Neuron (in vitro differentiated cells): ENCODE data around the gene AS3MT.
"Not testable (repeated sequence)": the region's sequence is repeated elsewhere in the genome, so short reads cannot be mapped to it uniquely, and the experiment has no call there.

Experiments used
- H2AFZ ChIP-seq: one replicate; pipeline ENCODE4 v1.6.1; 2013; ENCODE audit warnings: low read depth, mild to moderate bottlenecking, inconsistent platforms, low read length, moderate library complexity
- H3K27me3 ChIP-seq: one replicate; pipeline ENCODE4 v1.6.1; 2013; ENCODE audit warnings: low read length; ENCODE audit not compliant: insufficient read depth
- H3K36me3 ChIP-seq: one replicate; pipeline ENCODE4 v1.6.1; 2013; ENCODE audit warnings: low read length; ENCODE audit not compliant: insufficient read depth
- H3K4me1 ChIP-seq: one replicate; pipeline ENCODE4 v1.6.1; 2013; ENCODE audit warnings: low read length; ENCODE audit not compliant: insufficient read depth
- H3K4me3 ChIP-seq: 2 replicates; pipeline ENCODE4 v1.5.1; 2013; ENCODE audit warnings: mild to moderate bottlenecking, low read length, moderate library complexity
- H3K9me3 ChIP-seq: one replicate; pipeline ENCODE4 v1.6.1; 2013; ENCODE audit warnings: low read length

AS3MT gene

GRCh38 chr10:102917962-102918816 is 48.9 kb downstream of the AS3MT start, which contains the start of gene CNNM2:
Gene CNNM2 (plus strand): TSS chr10:102918294. CDS start chr10:102918481, 187 bp downstream.
- H3K4me1 ChIP-seq, result peaks cover 27% of the 10 kb centered on the region

DNA sequence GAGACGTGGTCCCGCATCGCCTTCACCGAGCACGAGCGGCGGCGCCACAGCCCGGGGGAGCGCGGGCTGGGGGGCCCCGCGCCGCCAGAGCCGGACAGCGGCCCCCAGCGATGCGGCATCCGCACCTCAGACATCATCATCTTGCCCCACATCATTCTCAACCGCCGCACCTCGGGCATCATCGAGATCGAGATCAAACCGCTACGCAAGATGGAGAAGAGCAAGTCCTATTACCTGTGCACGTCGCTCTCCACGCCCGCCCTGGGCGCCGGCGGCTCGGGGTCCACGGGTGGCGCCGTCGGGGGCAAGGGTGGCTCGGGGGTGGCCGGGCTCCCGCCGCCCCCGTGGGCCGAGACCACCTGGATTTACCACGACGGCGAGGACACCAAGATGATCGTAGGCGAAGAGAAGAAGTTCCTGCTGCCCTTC is 49.6 kb downstream of the AS3MT start:
- peak overlapping the region; percentile 86 for H3K4me3 ChIP-seq
- no peaks in the 10 kb centered on the region for H3K36me3 ChIP-seq

More at GRCh38 chr10:102917962-102918816, 48.9 kb downstream of the AS3MT start, which contains the start of gene CNNM2:
- Histone ChIP-seq H3K4me3 (peak within 1 kb of the TSS; percentile 86), H2AFZ (peak within 1 kb of the TSS; percentile 86), H3K36me3 (no peaks in the 10 kb centered on the region), H3K27me3 (no peaks in the 10 kb centered on the region), H3K9me3 (no peaks in the 10 kb centered on the region)

DNA sequence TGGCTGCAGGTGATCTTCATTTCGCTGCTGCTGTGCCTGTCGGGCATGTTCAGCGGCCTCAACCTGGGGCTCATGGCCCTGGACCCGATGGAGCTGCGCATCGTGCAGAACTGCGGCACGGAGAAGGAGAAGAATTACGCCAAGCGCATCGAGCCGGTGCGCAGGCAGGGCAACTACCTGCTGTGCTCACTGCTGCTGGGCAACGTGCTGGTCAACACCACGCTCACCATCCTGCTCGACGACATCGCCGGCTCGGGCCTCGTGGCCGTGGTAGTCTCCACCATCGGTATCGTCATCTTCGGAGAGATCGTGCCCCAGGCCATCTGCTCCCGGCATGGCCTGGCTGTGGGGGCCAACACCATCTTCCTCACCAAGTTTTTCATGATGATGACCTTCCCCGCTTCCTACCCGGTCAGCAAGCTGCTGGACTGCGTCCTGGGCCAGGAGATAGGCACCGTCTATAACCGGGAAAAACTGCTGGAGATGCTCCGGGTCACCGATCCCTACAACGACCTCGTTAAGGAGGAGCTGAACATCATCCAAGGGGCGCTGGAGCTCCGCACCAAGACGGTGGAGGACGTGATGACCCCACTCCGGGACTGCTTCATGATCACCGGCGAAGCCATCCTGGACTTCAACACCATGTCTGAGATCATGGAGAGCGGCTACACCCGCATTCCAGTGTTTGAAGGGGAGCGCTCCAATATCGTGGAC is 50.1 kb downstream of the AS3MT start:
- Histone ChIP-seq H3K4me1 (peaks cover 32% of the 10 kb centered on the region), H3K36me3 (no peaks in the 10 kb centered on the region), H3K27me3 (no peaks in the 10 kb centered on the region), H3K4me3 (peak overlapping the region; percentile 86), H3K9me3 (no peaks in the 10 kb centered on the region), H2AFZ (peak overlapping the region; percentile 86)

More for the DNA sequence above, 49.6 kb downstream of the AS3MT start:
- H3K4me1 ChIP-seq, result peaks cover 31% of the 10 kb centered on the region
- H2AFZ ChIP-seq, result peak overlapping the region; percentile 86
- no peaks in the 10 kb centered on the region for H3K27me3 ChIP-seq
- no peaks in the 10 kb centered on the region for H3K9me3 ChIP-seq

- H3K27me3 ChIP-seq, result no peaks in the 10 kb centered on the region
- no peaks in the 10 kb centered on the region for H3K36me3 ChIP-seq
- H2AFZ ChIP-seq, result no peak overlapping the region
- no peaks in the 10 kb centered on the region for H3K9me3 ChIP-seq
- peaks cover 32% of the 10 kb centered on the region for H3K4me1 ChIP-seq
- peak overlapping the region; percentile 86 for H3K4me3 ChIP-seq
Observed at GRCh38 chr10:102919992-102920739, 50.9 kb downstream of the AS3MT start.

DNA sequence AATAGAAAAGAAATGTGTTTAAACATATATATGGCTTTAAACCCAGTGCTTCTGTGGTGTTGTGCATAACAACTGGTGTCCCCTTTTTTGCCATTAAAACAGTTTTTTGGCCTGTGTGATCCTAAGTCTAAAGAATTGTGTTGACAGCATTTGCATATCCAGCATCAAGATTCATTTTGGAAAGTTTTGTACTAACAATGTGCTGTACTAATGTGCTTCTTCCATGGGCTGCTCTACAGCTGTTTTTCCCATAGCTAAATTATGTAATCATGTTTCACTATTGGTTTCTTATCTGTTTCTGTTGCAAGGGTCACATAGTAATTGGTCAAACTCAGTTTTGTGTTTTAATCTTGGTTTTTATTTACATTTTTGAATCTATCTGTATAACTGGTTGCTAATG is 54.3 kb downstream of the AS3MT start:
- Histone ChIP-seq H3K4me3 (no peak overlapping the region), H3K4me1 (peaks cover 29% of the 10 kb centered on the region), H3K27me3 (no peaks in the 10 kb centered on the region), H3K9me3 (no peaks in the 10 kb centered on the region), H2AFZ (no peak overlapping the region), H3K36me3 (peaks cover 3% of the 10 kb centered on the region)

DNA sequence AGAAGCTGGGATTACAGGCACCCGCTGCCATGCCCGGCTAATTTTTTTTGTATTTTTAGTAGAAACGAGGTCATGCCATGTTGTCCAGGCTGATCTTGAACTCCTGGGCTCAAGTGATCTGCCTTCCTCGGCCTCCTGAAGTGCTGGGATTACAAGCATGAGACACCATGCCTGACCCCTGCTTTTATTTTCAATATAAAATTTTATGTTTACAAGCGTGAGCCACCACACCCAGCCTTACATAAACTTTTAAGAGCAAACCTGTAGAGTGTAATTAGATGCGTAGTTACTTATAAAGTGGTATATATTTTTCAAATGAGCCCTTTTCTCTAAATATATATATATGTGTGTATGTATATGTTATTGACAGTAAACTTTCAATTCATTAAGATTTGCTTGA is 57.6 kb downstream of the AS3MT start:
- Histone ChIP-seq H3K9me3 (peaks cover 2% of the 10 kb centered on the region), H3K4me1 (peaks cover 7% of the 10 kb centered on the region), H3K4me3 (no peak overlapping the region), H2AFZ (no peak overlapping the region), H3K36me3 (peaks cover 3% of the 10 kb centered on the region), H3K27me3 (no peaks in the 10 kb centered on the region)

DNA sequence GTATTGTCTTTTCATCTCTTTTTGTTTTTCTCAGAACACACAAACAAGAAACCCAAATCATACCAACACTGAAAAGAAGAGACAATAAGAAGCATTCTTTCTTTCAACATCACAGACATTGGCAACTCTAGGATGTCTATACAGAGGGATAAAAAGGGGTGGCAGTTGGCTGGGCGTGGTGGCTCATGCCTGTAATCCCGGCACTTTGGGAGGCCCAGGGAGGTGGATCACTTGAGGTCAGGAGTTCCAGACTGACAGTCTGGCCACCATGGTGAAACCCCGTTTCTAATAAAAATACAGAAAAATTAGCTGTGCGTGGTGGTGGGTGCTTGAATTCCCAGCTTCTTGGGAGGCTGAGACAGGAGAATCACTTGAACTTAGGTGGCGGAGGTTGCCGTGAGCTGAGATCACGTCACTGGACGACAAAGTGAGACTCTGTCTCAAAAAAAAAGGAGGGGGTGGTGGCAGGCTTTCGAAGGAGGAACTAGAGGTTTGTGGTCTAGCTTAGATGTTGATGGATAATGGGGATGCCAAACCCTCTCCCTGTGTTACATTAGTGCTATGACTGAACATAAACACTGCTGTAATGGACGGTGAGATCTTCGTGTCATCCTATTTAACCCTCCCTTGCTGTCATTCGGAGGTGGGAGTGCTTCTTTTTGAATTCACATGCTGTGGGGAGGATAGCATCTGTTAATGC is 58.2 kb downstream of the AS3MT start:
- peaks cover 5% of the 10 kb centered on the region for H3K4me1 ChIP-seq
- peaks cover 3% of the 10 kb centered on the region for H3K9me3 ChIP-seq
- peaks cover 3% of the 10 kb centered on the region for H3K36me3 ChIP-seq
- no peak overlapping the region for H2AFZ ChIP-seq
- H3K27me3 ChIP-seq, result no peaks in the 10 kb centered on the region
- H3K4me3 ChIP-seq, result no peak overlapping the region

GRCh38 chr10:102928442-102928841 is 59.2 kb downstream of the AS3MT start:
- not testable (repeated sequence) for H3K9me3 ChIP-seq, H3K4me3 ChIP-seq, H2AFZ ChIP-seq, H3K36me3 ChIP-seq, H3K27me3 ChIP-seq, H3K4me1 ChIP-seq

DNA sequence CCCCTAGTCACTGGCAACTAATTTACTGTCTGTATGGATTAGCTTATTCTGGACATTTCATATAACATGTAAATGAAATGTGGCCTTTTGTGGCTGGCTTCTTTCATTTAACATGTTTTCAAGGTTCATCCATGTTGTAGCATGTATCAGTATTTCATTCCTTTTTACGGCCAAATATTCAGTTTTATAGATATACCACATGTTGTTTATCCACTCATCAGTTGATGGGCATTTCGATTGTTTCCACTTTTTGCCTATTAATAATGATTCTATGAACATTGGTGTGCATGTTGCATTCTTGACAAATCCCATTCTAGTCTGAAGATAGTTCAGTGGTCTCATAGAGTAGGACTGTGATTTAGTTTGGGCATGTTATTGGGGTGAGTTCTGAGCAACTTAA is 61.5 kb downstream of the AS3MT start:
- Histone ChIP-seq H3K9me3 (peaks cover 5% of the 10 kb centered on the region), H3K4me1 (no peaks in the 10 kb centered on the region), H2AFZ (no peak overlapping the region), H3K27me3 (no peaks in the 10 kb centered on the region), H3K36me3 (peaks cover 3% of the 10 kb centered on the region), H3K4me3 (no peak overlapping the region)

DNA sequence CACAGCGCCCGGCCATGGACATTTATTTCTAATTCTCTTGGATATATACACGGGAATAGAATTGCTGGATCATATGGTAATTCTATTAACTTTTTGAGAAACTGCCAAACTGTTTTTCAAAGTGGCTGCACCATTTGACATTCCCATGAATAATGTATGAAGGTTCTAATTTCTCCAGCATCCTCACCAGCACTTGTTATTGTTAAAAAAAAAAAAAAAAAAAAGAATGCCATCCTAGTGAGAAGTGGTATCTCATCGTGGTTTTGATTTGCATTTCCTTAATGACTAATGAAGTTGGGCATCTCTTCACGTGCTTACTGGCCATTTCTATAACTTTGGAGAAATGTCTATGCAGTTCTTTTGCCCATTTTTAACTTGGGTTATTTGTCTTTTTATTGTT is 62.4 kb downstream of the AS3MT start:
- no peak overlapping the region for H3K4me3 ChIP-seq
- H2AFZ ChIP-seq, result no peak overlapping the region
- H3K4me1 ChIP-seq, result no peaks in the 10 kb centered on the region
- peaks cover 5% of the 10 kb centered on the region for H3K9me3 ChIP-seq
- H3K36me3 ChIP-seq, result peaks cover 3% of the 10 kb centered on the region
- H3K27me3 ChIP-seq, result no peaks in the 10 kb centered on the region

DNA sequence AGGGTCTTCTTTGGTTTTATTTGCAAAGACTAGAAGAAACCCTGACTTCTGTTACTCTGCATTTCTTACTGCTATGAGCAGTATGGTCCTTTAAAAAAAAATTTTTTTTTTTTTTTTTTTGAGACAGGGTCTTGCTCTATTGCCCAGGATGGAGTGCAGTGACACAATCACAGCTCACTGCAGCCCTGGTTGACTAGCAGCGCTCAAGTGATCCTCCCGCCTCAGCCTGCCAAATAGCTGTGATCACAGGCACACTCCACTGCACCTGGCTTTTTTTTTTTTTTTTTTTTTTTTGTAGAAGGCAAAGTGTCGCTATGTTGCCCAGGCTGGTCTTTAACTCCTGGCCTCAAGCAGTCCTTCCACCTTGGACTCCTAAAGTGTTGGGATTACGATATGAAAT is 66.2 kb downstream of the AS3MT start:
- Histone ChIP-seq H3K27me3 (no peaks in the 10 kb centered on the region), H3K9me3 (peaks cover 5% of the 10 kb centered on the region), H3K4me3 (no peak overlapping the region), H3K36me3 (no peaks in the 10 kb centered on the region), H2AFZ (no peak overlapping the region), H3K4me1 (no peaks in the 10 kb centered on the region)

GRCh38 chr10:102935939-102936605 is 66.8 kb downstream of the AS3MT start:
- Histone ChIP-seq H2AFZ (no peak overlapping the region), H3K4me1 (no peaks in the 10 kb centered on the region), H3K4me3 (no peak overlapping the region), H3K27me3 (no peaks in the 10 kb centered on the region), H3K36me3 (no peaks in the 10 kb centered on the region), H3K9me3 (peaks cover 3% of the 10 kb centered on the region)
